VCaP (cell line): ENCODE measurements around the gene PAQR4.

ENCODE experiments used
- H3K27ac ChIP-seq: fragments of 450-650 bp; 2 replicates; pipeline ENCODE4 v1.5.1; 2017
- CTCF ChIP-seq: fragments of 450-650 bp; conservative IDR thresholded peaks from 2 replicates; pipeline ENCODE4 v1.5.1; 2017; ENCODE audit warnings: mild to moderate bottlenecking, moderate library complexity

Gene PAQR4

GRCh38 chr16:2968738-2969544 is at the start of gene PAQR4:
Gene PAQR4 (plus strand): TSS chr16:2969348. CDS start chr16:2969675, 327 bp downstream.
- no peak for TF ChIP-seq CTCF
- peak within 1 kb of the TSS; percentile 76 for H3K27ac ChIP-seq

GRCh38 chr16:2919511-2920255 is 49.5 kb upstream of the PAQR4 start:
- peak; percentile 80 for TF ChIP-seq CTCF
- no peak overlapping the region; the same call in 1 of the 2 replicates for H3K27ac ChIP-seq

- no peak for TF ChIP-seq CTCF
- H3K27ac ChIP-seq, result no peak overlapping the region
These were observed 45.7 kb upstream of the PAQR4 start for GRCh38 chr16:2923481-2923880.

GRCh38 chr16:2924901-2925755 is 44.0 kb upstream of the PAQR4 start:
- no peak for TF ChIP-seq CTCF
- no peak overlapping the region for H3K27ac ChIP-seq

GRCh38 chr16:2925951-2926649 is 43.0 kb upstream of the PAQR4 start:
- no peak overlapping the region for H3K27ac ChIP-seq
- TF ChIP-seq CTCF, result no peak

- H3K27ac ChIP-seq, result no peak overlapping the region
These were observed 42.5 kb upstream of the PAQR4 start for GRCh38 chr16:2926650-2926999.

More at GRCh38 chr16:2926650-2926999, 42.5 kb upstream of the PAQR4 start:
- TF ChIP-seq CTCF, result no peak
